Gastrocnemius medialis (tissue), 4 donors: ENCODE data around the gene CARD9.

ENCODE experiments used
- POLR2A ChIP-seq, 2 donors: fragments of 450-650 bp; IDR thresholded peaks; one replicate each; pipeline ENCODE4 v1.6.1; 2017; ENCODE audit warnings: antibody characterized with exemption in 2 of 2, mild to moderate bottlenecking in 2 of 2, moderate library complexity in 2 of 2
- TF ChIP-seq, protein P1 (sequence below), 5 experiments: fragments of 450-650 bp in 3 of 5; fragments of 200-600 bp in 2 of 5; sonication (generic) in 2 of 5; IDR thresholded peaks in 4 of 5; conservative IDR thresholded peaks in 1 of 5; 1 replicate in 4 of 5; 2 replicates in 1 of 5; pipeline ENCODE4 v1.5.1; 2016 to 2019; ENCODE audit warnings: antibody characterized with exemption in 5 of 5, mild to moderate bottlenecking in 3 of 5, moderate library complexity in 3 of 5

DNA sequence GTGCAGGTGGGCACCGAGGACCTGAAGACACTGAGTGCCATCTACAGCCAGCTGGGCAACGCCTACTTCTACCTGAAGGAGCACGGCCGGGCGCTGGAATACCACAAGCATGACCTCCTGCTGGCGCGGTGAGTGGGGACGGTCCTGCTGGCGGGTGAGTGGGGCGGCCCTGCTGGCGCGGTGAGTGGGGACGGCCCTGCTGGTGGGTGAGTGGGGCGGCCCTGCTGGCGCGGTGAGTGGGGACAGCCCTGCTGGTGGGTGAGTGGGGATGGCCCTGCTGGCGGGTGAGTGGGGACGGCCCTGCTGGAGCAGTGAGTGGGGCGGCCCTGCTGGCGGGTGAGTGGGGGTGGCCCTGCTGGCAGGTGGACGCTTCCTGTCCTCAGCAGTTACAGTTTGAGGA is 38.9 kb downstream of the CARD9 start:
- TF ChIP-seq, protein P1, sequence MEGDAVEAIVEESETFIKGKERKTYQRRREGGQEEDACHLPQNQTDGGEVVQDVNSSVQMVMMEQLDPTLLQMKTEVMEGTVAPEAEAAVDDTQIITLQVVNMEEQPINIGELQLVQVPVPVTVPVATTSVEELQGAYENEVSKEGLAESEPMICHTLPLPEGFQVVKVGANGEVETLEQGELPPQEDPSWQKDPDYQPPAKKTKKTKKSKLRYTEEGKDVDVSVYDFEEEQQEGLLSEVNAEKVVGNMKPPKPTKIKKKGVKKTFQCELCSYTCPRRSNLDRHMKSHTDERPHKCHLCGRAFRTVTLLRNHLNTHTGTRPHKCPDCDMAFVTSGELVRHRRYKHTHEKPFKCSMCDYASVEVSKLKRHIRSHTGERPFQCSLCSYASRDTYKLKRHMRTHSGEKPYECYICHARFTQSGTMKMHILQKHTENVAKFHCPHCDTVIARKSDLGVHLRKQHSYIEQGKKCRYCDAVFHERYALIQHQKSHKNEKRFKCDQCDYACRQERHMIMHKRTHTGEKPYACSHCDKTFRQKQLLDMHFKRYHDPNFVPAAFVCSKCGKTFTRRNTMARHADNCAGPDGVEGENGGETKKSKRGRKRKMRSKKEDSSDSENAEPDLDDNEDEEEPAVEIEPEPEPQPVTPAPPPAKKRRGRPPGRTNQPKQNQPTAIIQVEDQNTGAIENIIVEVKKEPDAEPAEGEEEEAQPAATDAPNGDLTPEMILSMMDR (IDR thresholded peaks at IDR 0.05 in 4 of 5, conservative IDR thresholded peaks at IDR 0.05 in 1 of 5): no peak
- no peak for TF ChIP-seq POLR2A (IDR thresholded peaks at IDR 0.05)
